Activated T-cell treated with anti-CD3 and anti-CD28 coated beads for 24 hours (primary cell): ENCODE measurements around the gene EIF3F.
"Not testable (repeated sequence)": the region's sequence is repeated elsewhere in the genome, so short reads cannot be mapped to it uniquely, and the experiment has no call there.

ENCODE experiments used
- DNase-seq: peaks from one replicate; pipeline ENCODE4 v3.0.0-alpha.2; 2020; ENCODE audit warnings: low read depth

Gene EIF3F

GRCh38 chr11:7986768-7987559 is at the start of gene EIF3F:
Gene EIF3F, plus strand, starts transcription at chr11:7987337. Its CDS starts 16 bp downstream, at chr11:7987353.
- peak; percentile 89 for DNase-seq

- no peak for DNase-seq
Observed at GRCh38 chr11:7941146-7941545, 46.0 kb upstream of the EIF3F start.

GRCh38 chr11:7941608-7942007 is 45.5 kb upstream of the EIF3F start, which contains the start of gene OR10A3:
Gene OR10A3, minus strand, starts transcription at chr11:7941708. Its CDS starts 2,188 bp downstream, at chr11:7939520.
- no peak for DNase-seq

GRCh38 chr11:7944123-7944522 is 43.0 kb upstream of the EIF3F start:
- DNase-seq = no peak

GRCh38 chr11:7949934-7950333 is 37.2 kb upstream of the EIF3F start:
- DNase-seq = no peak

GRCh38 chr11:7955191-7955590 is 31.9 kb upstream of the EIF3F start:
- no peak for DNase-seq

GRCh38 chr11:7964261-7964660 is 22.9 kb upstream of the EIF3F start:
- no peak for DNase-seq

- DNase-seq = no peak
Observed at GRCh38 chr11:7964873-7965272, 22.3 kb upstream of the EIF3F start.

GRCh38 chr11:7965386-7965785 is 21.8 kb upstream of the EIF3F start, which contains the start of gene NLRP10:
Gene NLRP10, minus strand, starts transcription at chr11:7965447. Its CDS starts 1,952 bp downstream, at chr11:7963495.
- no peak for DNase-seq

- DNase-seq = no peak
Observed at GRCh38 chr11:7967097-7967496, 20.0 kb upstream of the EIF3F start.

- DNase-seq = no peak
Observed at GRCh38 chr11:7967826-7968225, 19.3 kb upstream of the EIF3F start.

- DNase-seq = no peak
Observed at GRCh38 chr11:7968686-7969085, 18.5 kb upstream of the EIF3F start.

- no peak for DNase-seq
Observed at GRCh38 chr11:7969756-7970646, 17.1 kb upstream of the EIF3F start.

- no peak for DNase-seq
Observed at GRCh38 chr11:7971846-7972245, 15.3 kb upstream of the EIF3F start.

GRCh38 chr11:7973011-7973410 is 14.1 kb upstream of the EIF3F start:
- no peak for DNase-seq

GRCh38 chr11:7974668-7975067 is 12.5 kb upstream of the EIF3F start:
- DNase-seq = no peak

GRCh38 chr11:7977232-7977917 is 9.8 kb upstream of the EIF3F start:
- DNase-seq = no peak

GRCh38 chr11:7981619-7982157 is 5.4 kb upstream of the EIF3F start:
- DNase-seq = no peak

- no peak for DNase-seq
Observed at GRCh38 chr11:7982582-7983119, 4.5 kb upstream of the EIF3F start.

- no peak for DNase-seq
Observed at GRCh38 chr11:7983832-7984590, 3.1 kb upstream of the EIF3F start.

- DNase-seq = not testable (repeated sequence)
Observed at GRCh38 chr11:7987560-7987883, 385 bp downstream of the EIF3F start.
